Panc1 (cell line): ENCODE results near the gene CNNM1.

Experiments
- POLR2AphosphoS5 ChIP-seq: IDR thresholded peaks from 2 replicates; pipeline ENCODE4 v1.6.1; 2012; ENCODE audit warnings: mild to moderate bottlenecking, low read depth, low read length, moderate library complexity
- TF ChIP-seq, protein P1 (sequence below): fragments of 450-650 bp; IDR thresholded peaks from 2 replicates; pipeline ENCODE4 v1.5.1; 2017; ENCODE audit warnings: mild to moderate bottlenecking
- TF ChIP-seq, protein P2 (sequence below), 2 experiments: IDR thresholded peaks; 2 replicates each; pipeline ENCODE4 v1.6.1; 2011 to 2012; ENCODE audit warnings: low read depth in 2 of 2, control low read depth in 1 of 2, low read length in 1 of 2, mild to moderate bottlenecking in 1 of 2, moderate library complexity in 1 of 2; ENCODE audit not compliant: insufficient read depth in 1 of 2

DNA sequence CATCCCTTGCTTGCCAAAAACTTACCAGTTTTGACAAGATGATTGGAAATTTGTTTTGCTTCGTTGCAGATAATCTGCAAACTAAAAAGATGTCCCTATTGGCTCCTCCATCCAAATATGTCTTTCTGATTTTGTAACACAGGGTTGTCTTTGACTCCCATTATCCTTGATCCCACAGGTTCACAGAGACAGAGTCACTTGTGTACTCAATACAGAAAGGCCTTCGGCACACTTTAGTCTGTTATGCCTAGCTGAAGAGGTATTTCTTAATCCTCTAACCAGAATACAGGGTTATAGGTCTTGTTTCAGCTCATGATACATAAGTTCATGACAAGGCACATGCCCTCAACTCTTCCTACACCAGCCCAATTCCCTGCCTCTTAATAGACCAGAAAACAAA, 10.7 kb upstream of the CNNM1 start:
- TF ChIP-seq, protein P1, sequence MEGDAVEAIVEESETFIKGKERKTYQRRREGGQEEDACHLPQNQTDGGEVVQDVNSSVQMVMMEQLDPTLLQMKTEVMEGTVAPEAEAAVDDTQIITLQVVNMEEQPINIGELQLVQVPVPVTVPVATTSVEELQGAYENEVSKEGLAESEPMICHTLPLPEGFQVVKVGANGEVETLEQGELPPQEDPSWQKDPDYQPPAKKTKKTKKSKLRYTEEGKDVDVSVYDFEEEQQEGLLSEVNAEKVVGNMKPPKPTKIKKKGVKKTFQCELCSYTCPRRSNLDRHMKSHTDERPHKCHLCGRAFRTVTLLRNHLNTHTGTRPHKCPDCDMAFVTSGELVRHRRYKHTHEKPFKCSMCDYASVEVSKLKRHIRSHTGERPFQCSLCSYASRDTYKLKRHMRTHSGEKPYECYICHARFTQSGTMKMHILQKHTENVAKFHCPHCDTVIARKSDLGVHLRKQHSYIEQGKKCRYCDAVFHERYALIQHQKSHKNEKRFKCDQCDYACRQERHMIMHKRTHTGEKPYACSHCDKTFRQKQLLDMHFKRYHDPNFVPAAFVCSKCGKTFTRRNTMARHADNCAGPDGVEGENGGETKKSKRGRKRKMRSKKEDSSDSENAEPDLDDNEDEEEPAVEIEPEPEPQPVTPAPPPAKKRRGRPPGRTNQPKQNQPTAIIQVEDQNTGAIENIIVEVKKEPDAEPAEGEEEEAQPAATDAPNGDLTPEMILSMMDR: no peak
- TF ChIP-seq POLR2AphosphoS5: no peak
- TF ChIP-seq, protein P2, sequence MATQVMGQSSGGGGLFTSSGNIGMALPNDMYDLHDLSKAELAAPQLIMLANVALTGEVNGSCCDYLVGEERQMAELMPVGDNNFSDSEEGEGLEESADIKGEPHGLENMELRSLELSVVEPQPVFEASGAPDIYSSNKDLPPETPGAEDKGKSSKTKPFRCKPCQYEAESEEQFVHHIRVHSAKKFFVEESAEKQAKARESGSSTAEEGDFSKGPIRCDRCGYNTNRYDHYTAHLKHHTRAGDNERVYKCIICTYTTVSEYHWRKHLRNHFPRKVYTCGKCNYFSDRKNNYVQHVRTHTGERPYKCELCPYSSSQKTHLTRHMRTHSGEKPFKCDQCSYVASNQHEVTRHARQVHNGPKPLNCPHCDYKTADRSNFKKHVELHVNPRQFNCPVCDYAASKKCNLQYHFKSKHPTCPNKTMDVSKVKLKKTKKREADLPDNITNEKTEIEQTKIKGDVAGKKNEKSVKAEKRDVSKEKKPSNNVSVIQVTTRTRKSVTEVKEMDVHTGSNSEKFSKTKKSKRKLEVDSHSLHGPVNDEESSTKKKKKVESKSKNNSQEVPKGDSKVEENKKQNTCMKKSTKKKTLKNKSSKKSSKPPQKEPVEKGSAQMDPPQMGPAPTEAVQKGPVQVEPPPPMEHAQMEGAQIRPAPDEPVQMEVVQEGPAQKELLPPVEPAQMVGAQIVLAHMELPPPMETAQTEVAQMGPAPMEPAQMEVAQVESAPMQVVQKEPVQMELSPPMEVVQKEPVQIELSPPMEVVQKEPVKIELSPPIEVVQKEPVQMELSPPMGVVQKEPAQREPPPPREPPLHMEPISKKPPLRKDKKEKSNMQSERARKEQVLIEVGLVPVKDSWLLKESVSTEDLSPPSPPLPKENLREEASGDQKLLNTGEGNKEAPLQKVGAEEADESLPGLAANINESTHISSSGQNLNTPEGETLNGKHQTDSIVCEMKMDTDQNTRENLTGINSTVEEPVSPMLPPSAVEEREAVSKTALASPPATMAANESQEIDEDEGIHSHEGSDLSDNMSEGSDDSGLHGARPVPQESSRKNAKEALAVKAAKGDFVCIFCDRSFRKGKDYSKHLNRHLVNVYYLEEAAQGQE (IDR thresholded peaks at IDR 0.05; ENCODE audit: insufficient read depth in 1 of 2, low read depth in 2 of 2, low read length in 1 of 2): no peak
